HG02981 (cell line): ENCODE data around the gene ARL15.
"Not testable (repeated sequence)": the region's sequence is repeated elsewhere in the genome, so short reads cannot be mapped to it uniquely, and the experiment has no call there.

Source experiments
- ATAC-seq: cut with Tn5 transposase; IDR thresholded peaks from one replicate; pipeline ENCODE4 v1.9.1; 2021; ENCODE audit warnings: mild to moderate bottlenecking, moderate library complexity; ENCODE audit not compliant: unreplicated experiment

The ARL15 gene

DNA sequence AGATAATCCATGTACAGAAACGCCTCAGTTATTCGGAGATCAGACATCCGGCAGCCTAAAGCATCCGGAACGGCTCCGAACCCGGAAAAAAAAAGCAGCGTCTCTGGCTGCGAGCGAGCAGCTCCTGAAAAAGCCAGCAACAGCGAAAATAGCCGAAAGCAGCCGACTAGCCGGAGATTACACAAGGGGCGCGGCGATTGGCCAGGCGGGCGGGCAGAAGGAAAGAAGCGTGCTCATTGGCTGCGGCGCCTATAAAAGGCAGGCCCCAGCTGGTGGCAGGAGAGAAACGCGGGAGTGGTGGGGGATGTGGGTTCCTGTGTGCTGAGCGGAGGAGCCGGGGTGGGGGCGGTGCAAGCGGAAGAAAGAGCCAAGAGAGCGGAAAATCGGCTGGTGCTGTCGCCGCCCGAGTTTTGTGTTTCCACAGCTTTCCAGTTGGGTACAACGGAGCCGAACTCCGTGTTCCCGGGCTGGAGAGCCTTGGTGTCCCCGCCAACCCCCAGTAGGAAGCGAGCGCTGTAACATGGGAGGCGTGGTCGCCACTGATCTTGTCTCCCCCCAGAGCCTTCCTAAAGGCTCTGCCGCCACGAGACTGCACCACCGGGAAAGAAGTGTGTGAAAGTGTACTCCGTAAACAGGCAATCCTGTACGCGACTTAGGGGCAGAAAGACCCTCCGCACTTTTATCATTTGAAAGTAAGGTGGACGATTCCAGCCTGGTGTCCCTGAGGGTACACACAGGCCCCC is at the start of gene ARL15:
Gene ARL15, minus strand, starts transcription at position 141 of the 743 bp plus-strand sequence.
- peak; percentile 98 for ATAC-seq

DNA sequence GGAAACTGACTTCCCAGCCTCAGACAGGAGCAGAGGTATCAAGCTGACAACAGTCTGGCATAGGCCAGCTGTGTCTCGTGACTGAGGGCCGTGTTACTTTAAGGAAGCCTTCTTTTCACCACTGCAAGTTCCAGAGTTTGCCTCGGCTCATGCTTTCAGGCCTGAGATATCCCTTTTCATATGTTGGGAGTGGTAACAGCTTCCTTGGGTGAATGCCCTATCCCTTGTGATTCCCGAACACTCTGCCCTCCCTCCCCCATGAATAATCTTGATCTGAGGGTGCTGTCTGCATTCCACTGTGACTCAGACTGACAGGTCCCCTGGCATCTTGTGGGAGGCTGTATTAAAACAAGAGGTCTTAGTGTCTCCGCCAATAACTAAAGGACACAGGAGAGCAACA is 49.7 kb upstream of the ARL15 start:
- ATAC-seq = no peak

DNA sequence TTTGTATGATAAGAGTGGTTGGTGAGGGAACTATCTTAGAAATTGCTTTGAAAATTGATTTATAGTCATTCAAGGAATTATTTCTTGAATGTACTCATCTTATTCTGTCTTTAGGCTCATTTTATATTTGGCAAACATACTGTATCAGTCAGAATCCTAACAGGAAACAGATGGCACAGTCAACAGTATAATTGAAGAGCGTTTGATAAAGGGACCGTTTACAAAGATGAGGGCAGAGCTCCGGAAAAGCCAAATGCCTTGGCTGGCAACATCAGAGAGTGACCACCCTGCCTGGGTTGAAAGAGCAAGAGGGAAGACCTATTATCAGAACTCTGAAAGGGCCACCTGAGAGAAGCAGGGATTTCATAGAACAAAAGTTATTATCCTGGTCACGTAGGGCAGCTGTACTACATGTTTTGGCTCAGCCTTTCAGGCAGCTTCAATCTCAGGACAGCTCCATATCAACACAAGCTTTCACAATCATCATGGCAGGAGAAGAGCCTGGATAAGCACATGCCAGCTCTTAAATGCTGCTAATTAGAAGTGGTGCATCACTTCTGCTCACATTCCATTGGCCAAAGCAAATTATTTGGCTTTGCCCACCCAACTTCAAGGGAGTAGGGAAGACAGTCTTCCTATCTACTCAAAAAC is 47.2 kb upstream of the ARL15 start:
- ATAC-seq = no peak

DNA sequence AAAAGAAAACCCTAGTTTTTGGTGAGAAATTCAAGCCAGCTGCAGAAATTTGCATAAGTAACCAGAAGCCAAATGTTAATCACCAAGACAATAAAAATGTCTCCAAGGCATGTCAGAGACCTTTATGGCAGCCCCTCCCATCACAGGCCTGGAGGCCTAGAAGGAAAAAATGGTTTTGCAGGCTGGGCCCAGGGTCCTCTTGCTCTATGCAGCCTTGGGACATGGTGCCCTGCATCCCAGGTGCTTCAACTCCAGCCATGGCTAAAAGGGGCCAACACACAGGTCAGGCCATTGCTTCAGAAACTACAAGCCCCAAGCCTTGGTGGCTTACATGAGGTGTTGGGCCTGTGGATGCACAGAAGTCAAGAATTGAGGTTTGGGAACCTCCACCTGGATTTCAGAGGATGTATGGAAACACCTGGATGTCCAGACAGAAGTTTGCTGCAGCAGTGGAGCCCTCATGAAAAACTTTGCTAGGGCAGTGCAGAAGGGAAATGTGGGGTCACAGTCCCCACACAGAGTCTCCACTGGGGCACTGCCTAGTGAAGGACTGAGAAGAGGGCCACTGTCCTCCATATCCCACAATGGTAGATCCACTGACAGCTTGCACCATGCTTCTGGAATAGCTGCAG is 43.7 kb upstream of the ARL15 start:
- not testable (repeated sequence) for ATAC-seq

DNA sequence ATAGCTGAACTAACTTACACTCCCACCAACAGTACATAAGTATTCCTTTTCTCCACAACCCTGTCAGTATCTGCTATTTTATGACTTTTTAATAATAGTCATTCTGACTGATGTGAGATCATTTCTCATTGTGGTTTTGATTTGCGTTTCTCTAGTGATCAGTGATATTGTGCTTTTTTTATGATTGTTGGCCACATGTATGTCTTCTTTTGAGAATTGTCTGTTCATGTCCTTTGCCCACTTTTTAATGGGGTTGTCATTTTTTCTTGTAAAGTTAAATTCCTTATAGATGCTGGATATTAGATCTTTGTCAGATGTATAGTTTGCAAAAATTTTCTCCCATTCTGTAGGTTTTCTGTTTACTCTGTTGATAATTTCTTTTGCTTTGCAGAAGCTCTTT is 42.2 kb upstream of the ARL15 start:
- not testable (repeated sequence) for ATAC-seq

DNA sequence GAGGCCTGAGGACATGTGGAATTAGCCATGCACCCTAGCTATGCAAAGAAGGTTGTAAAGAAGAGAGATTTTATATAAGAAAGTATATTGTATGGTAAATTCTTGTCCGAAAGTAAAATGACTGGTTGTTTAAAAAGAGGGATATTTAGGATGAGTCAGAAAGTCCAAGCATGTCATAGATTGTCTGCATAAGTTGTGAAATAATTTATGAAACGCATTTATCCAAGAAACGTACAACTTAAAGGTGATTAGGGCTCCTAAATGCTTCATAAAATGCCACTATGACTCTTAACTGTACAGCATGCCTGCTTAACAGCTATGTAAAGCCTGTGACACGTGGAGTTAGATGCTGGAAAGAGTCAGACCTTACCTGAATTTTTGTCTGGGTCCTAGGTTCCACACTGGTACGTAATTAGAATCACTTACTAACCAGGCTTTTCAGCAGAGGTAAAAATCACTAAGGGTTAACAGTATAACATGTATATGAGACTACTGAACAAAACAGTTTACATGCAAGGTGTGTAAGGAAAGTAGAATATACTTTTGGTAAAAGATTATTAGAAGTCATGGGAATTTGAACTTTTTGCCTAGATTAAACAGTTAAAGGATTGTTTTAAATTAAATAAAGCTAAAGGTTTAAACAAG is 37.0 kb upstream of the ARL15 start:
- no peak for ATAC-seq

DNA sequence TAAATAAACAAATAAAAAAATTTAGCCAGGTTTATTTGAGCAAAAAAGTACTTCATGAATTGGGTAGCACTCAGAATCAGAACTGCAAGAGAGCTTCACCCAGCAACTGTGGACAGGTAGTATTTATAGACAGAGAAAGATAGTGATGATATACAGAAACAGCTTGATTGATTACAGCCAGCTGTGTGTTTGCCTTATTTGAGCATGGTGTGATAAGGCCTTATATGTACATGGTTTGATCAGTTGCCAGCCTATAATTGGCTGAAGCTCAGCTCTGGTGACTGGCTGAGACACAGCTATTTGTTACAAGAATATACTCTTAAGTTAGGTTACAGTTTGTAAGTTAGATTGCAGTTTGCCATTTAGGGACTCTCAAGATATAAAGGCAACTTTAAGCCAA is 34.3 kb upstream of the ARL15 start:
- ATAC-seq = no peak

DNA sequence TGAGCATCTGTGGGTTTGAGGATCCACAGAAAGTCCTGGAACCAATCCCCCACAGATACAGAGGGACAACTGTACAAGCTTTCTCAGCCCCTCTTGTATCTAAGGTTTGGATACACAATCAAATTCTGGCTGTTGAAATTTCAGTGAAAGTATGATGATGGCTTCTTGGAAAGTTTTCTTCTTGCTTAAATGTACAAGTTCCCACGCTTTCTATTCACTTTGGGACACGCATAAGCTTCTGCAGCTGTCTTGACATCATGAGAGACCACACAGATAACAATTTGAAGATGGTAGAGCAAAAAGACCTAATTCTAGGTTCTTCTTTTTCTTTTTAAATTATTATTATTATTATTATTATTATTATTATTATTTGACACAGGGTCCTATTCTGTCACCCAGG is 31.6 kb upstream of the ARL15 start:
- no peak for ATAC-seq

DNA sequence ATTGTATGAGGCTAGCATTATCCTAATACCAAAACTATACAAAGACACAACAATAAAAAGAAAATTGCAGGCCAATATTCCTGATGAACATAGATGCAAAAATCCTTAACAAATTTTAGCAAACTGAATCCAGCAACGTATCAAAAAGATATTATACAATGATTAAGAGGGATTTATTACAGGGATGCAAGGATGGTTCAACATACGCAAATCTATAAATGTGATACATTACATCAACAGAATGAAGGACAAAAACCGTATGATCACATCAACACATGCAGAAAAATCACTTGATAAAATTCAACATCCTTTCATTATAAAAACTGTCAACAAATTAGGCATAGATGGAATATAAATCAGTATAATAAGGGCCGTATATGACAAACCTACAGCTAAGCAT is 27.1 kb upstream of the ARL15 start:
- no peak for ATAC-seq

DNA sequence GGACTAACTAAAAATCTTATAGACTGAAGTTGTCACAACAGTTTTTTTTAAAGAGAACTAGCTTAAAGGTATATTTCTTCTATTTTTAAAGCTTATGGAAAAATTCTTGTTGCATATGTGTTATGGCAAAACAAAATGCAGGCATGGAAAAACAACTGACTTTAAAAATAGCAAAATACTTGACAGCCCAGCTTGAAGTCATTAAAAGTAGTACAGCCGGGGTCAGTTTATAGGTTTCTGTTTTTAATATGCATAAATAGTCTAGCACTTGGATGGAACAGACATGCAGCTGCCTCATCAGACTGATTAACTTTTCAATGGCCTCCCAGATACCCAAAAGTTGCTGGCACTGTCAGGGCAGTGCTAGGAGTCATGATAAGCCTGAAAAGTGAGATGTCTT is 22.3 kb upstream of the ARL15 start:
- ATAC-seq = no peak

DNA sequence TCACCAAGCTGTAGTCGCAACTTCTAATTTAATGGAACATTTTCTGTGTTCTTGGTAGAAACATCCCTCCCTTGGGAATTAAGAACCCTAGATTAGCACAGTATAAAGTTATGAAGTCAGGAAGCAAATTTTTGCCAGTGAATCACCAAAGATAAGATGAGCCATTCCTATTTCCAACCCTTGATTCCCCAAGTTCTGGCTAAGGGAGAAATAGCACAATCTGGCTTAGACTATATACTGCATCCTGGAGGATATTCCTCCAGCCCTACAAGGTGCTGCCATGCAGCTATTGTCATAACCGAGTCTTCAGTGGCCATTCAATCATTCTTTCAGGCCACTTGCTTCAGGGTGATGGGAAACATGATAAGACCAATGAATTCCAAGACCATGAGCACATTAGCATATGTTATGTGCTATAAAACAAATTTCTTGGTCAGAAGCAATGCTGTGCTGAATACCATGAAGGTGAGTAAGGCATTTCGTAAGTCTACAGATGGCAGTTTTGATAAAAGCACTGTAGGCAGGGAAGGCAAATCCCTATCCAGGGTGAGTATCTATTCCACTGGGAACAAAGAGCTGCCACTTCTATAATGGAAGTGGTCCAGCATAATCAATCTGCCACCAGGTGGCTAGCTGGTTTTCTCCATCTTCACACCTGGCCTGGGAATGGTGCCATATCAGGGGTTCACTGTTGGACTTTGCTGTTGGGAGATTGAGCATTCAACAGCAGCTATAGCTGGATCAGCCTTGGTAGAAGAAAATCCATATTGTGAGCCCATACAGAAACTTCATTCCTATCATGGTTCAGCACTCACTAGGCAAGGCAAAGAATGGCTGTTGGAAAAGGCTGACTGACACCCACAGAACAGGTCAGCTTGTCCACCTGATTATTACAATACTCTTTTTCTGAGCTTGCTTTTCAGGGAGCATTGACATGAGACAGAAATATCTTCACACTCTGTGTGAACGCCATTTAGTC is 19.6 kb upstream of the ARL15 start:
- no peak for ATAC-seq

DNA sequence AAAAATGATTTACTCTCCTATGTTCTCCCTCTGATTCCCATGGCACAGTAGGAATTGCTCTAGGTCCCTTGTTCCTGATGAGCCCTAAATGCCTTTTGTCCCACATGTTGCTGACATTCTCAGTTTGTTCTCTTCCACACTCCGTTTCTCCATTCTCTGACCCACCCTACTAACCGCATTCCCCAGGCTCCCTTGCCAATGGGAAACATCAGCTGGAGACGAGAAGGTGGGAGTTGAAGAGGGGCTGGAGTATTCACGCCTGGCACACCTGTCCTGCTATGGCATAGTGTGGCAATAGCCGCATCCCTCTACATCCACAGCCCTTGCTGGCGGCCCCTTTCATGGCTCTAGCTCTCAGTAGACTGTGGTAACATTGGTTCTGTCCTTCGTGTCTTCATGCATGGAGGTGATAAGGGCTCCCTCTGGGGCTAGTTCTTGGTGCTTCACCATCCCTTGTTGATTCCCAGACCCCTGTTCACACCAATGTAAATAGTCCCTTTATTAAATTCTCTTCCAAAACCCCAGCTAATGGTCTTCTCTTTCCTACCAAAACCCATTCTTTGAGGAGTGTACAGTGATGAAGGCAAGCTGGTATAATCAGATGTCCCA is 16.4 kb upstream of the ARL15 start:
- ATAC-seq = no peak

DNA sequence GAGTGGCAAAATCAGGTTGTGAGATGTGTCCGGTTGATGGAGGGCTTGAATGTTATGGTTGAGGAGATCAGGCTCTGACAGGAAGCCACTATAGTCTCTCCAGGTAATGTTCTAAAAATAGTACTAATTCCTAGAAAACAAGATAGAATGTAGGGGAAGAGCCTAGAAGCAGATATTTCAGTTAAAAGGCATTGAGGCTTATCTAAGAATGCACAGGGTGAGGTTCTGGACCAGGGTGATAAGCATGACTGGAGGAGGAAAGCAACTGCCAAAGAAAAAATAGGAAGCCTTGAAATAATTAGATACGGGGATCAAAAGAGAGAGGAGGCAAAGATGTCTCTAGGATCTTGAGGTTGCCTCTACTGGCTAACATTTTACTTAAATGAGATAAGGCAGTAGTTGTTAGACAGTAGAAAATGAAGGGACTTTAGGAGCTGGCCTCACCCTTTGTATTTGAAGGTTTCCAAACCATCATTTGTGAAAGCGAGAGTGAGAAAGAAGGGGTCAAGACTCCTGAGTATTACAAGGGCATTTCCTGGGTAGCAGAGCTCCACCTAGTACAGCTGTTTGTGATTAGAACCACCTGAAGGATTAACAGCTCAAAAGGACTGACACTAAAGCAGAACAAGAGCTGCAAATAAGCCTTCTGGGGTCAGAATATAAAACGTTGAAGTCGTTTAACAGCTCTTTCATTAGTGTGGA is 15.4 kb upstream of the ARL15 start:
- ATAC-seq = no peak

DNA sequence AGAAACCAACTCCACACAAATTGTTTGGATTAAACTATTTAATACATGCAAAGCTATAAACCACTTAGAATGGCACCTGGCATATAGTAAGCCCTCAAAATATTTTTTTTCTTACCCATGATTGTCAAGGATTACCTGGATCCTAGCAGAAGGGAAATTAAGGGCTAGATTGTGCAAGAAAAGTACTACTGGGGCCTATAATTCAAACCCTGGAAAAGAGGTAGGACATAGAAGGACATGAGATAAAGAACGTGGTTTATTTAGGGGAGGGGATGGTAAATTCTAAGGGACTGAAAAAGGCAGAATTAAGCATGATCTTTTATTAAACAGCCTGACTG is 14.9 kb upstream of the ARL15 start:
- ATAC-seq = no peak

DNA sequence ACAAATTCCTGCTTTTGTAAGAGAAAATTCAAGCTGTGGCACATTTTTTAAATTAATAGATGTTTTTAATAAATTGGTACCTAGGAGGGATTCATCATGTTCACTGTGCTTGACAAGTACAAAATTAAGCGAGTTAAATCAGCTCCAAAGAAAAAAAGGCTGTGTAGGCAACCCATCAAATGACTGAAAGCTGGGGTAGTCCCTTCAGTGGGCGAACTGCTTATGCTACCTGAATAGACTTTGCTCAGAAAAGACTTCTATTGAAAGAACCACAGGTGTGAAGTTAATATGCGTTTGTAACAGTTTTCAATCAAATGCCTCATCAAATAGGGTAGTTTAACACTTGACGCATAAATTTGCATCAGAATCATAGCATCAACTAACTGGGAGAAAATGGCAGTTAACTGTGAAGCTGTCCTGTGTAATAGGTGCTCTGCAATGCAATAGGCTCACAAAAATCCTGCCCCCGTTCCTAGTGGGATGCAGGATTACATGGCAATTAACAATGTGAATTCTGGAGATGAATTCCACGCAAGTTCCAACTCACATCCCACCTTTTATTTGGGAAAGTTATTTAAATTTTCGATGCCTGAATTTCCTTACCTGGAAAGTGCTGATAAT is 14.4 kb upstream of the ARL15 start:
- no peak for ATAC-seq

DNA sequence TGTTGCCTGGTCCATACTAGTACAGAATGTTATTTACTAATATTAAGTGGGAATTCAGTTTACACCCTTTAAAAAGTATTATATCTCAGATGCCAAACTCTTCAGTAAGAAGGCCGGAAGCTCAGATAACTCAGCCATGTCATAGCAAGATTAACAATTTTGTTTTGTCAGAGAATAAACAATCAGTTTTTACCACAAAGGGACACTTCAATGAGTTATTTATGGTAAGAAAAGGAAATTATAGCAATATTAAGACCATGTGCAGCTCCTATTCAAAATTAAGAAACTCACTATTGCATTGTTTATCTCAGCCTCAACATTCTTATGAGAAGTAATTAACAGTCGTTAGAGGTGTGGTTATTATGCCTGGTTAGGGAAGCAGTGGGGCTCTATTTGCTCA is 13.1 kb upstream of the ARL15 start:
- no peak for ATAC-seq

DNA sequence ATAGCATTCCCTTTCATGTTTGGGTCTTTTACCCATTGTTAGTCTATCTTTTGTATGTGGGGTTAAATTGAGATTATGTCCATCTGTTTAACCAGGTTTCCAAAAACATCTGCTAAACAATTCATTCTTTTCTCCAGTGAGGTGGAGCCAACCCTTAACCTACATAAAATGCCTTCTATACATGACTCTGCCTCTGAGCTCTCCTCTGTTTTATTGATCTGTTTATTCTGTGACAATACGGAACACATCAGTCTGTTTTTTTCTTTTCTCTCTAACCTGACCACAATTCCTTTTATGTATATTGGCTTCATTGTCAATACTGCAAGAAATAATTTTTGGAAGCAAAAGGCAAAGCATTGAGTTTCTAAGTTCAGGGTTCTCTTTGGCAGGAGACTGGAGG is 9.9 kb upstream of the ARL15 start:
- ATAC-seq = no peak

DNA sequence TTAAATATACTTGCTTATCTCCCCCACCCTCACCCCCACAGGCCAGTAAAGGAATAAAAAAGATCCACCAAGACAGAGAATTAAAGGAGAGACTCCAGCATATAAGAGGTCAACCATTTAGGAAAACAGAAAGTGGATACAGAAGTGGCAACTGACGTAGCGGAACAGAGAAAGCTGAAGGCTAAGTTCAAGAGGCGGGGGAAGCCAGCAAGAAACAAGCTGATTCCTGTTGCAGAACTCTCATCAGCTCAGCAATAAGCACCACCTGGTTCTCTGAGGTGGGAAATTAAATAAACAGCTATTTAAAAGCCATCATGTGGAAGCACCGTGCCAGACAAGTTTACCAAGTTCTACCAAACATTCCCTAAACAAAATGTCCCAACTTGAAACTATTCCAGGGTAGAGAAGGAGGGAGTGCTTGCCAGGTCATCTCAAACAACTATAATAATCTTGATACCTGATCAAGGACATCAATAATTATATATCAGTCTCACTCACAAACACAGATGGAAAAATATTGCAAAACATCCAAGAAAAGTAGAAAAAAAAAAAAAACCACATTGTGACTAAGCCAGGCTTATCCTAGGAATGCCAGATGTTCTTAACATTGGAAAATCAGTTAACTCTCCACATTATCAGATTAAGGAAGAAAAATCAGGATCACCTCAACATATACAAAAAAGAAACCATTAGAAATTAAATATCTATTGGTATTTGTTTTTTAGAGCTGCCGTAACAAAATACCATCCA is 7.3 kb upstream of the ARL15 start:
- ATAC-seq = no peak
